ENCODE data around the gene KTN1. TPM values are rescaled to one million over a fixed set of nuclear protein-coding genes. Genes with fewer than 3 reads are reported as not detected.

The KTN1 gene
- total and polyA plus RNA-seq, 3 donors from 2014 or later = 74.8 to 247 (median 221) TPM

- intact Hi-C loops (cut with DNase I; ENCODE audit: low total_unique reads) = no loop called here
- Histone ChIP-seq H3K36me3 (ENCODE audit: low read depth, missing control alignments) (no peaks in the 10 kb centered on the region), H3K27me3 (no peaks in the 10 kb centered on the region), H3K4me3 (no peak overlapping the region), H3K27ac (peak overlapping the region in 1 of 2 donors; percentile 11), H3K9me3 (no peaks in the 10 kb centered on the region), H3K4me1 (peaks cover 6% of the 10 kb centered on the region)
- no peak for TF ChIP-seq CTCF (IDR thresholded peaks at IDR 0.05)
- TF ChIP-seq POLR2A (IDR thresholded peaks at IDR 0.05) = no peak
- 79 to 82% methylated on average over 2 of the region's 2 CpGs for WGBS, 2 donors
- no peak for DNase-seq
Measured at GRCh38 chr14:55645845-55646832, 66.1 kb downstream of the KTN1 start.

DNA sequence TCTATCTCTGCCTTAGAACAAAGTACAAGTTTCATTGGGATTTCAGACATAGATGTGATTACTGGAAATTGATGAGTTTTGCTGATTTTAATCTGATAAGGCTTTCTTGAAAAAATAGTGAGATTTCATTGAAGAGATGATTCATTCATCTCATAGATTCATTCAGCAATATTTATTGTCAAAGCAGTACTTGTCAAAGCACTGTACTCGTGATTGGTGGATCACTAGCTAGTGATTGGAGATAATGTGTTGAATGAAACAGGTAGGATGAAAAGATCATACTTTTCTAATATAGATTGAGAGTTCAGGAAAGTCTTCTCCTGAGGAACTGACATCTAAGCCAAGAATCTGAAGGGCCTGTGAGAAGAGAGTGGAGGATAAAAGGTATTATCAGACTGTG is 71.0 kb downstream of the KTN1 start:
- intact Hi-C loops (cut with DNase I; ENCODE audit: low total_unique reads) = no loop called here
- Histone ChIP-seq H3K9me3 (no peaks in the 10 kb centered on the region), H3K27me3 (no peaks in the 10 kb centered on the region), H3K4me3 (no peak overlapping the region), H3K36me3 (ENCODE audit: low read depth, missing control alignments) (no peaks in the 10 kb centered on the region), H3K27ac (no peak overlapping the region), H3K4me1 (peaks cover 3% of the 10 kb centered on the region)
- no peak for TF ChIP-seq CTCF (IDR thresholded peaks at IDR 0.05)
- TF ChIP-seq POLR2A (IDR thresholded peaks at IDR 0.05) = no peak
- 76 to 96% methylated on average over 1 of the region's 1 CpG for WGBS, 2 donors
- DNase-seq = no peak

DNA sequence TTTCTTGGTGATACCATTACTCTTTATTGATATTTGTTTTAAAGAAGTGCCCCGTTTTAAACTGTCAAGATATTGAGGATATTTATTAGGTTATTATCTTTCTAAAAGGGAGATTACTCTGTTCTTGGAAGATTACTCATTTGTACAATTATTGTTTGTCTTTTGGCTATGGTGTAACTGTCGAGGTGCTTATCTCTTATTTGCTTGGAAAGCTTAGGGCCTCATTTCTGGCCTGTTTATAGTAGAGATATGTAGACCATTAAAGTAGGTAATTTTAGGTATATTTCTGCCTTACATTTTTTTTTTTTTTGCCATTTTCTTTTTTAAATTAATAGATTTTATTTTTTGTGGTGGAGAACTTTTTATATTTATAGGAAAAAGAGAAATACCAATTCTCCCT is 74.2 kb downstream of the KTN1 start:
- Histone ChIP-seq H3K36me3 (ENCODE audit: low read depth, missing control alignments) (no peaks in the 10 kb centered on the region), H3K27me3 (no peaks in the 10 kb centered on the region), H3K4me1 (no peaks in the 10 kb centered on the region), H3K27ac (no peak overlapping the region), H3K4me3 (no peak overlapping the region), H3K9me3 (no peaks in the 10 kb centered on the region)
- TF ChIP-seq POLR2A (IDR thresholded peaks at IDR 0.05) = no peak
- TF ChIP-seq CTCF (IDR thresholded peaks at IDR 0.05) = no peak
- WGBS, 2 donors = 26 to 45% methylated on average over 2 of the region's 2 CpGs
- DNase-seq = no peak
- intact Hi-C loops (cut with DNase I; ENCODE audit: low total_unique reads) = no loop called here

- no peak for DNase-seq
- TF ChIP-seq CTCF (IDR thresholded peaks at IDR 0.05) = no peak
- TF ChIP-seq POLR2A (IDR thresholded peaks at IDR 0.05) = no peak
- no peaks in the 10 kb centered on the region for H3K27me3 ChIP-seq
- no peaks in the 10 kb centered on the region for H3K36me3 ChIP-seq (ENCODE audit: low read depth, missing control alignments)
- H3K4me1 ChIP-seq = no peaks in the 10 kb centered on the region
- no peaks in the 10 kb centered on the region for H3K9me3 ChIP-seq
- intact Hi-C loops (cut with DNase I; ENCODE audit: low total_unique reads) = no loop called here
- H3K4me3 ChIP-seq = no peak overlapping the region
- H3K27ac ChIP-seq = no peak overlapping the region
Measured at GRCh38 chr14:55661029-55661428, 81.0 kb downstream of the KTN1 start.
